Measurements from ENCODE around the gene MAP3K13. TPM values are rescaled to one million over a fixed set of nuclear protein-coding genes. Genes with fewer than 3 reads are reported as not detected.
A peak's percentile ranks its signal among the peaks of the same experiment; 100 is the strongest.
"Not testable (repeated sequence)": the region's sequence is repeated elsewhere in the genome, so short reads cannot be mapped to it uniquely, and the experiment has no call there.

Gene MAP3K13
- total RNA-seq, 2 experiments from 2014 or later, result 9.9 to 13.9 TPM

GRCh38 chr3:185353225-185353624 lies 9.7 kb upstream of the MAP3K13 start:
- Mint-ChIP-seq H3K9me3 (ENCODE audit: low read depth) (no peaks in the 10 kb centered on the region), H3K4me1 (no peaks in the 10 kb centered on the region), H3K27me3 (peaks cover 22% of the 10 kb centered on the region), H3K4me3 (no peak overlapping the region), H3K27ac (no peak overlapping the region), H3K36me3 (no peaks in the 10 kb centered on the region)
- no peak for DNase-seq
- CTCF ChIA-PET, result interaction anchor here (0.8 to 1.9 kb wide), 7 partner anchors 11 to 307 kb away, joined by 3 to 6 read pairs (median 3); no protein-coding TSS in a partner anchor
- ATAC-seq, result no peak

DNA sequence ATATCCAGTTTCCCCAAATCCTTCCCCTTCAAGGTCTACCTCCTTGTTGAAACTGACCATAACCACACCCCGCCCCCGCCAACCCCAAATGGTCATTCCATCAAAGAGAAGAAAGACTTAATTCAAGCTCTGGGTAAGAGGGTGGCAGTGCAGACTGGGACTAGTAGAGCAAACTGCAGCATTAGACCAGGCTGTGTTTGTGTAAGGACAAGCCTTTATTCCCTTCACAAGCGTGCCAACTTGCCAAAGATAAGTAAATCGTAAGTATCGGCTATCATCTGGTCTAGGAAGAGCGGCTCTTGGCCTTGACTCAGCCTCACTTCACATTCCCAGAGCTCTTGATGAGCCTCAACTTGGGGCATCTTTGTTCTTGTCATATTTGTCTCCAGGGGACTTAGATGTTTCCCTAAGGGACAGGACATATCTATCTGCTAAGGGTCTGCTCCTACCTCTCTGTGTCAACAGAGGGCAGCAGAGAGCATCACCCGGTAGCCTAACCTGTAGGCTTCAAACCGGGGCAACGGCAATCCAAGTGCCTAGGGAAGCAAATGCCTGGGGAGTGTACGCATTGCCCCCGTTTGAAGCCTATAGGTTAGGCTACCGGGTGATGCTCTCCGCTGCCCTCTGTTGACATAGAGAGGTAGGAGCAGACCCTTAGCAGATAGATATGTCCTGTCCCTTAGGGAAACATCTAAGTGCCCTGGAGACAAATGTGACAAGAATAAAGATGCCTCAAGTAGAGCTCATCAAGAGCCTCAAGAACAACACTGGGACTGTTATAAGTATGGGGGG lies 8.9 kb upstream of the MAP3K13 start:
- no peak overlapping the region for H3K27ac Mint-ChIP-seq
- H3K4me3 Mint-ChIP-seq, result no peak overlapping the region
- no peaks in the 10 kb centered on the region for H3K4me1 Mint-ChIP-seq
- peaks cover 28% of the 10 kb centered on the region for H3K27me3 Mint-ChIP-seq
- no peaks in the 10 kb centered on the region for H3K36me3 Mint-ChIP-seq
- ATAC-seq, result peak; percentile 99
- no peaks in the 10 kb centered on the region for H3K9me3 Mint-ChIP-seq (ENCODE audit: low read depth)
- CTCF ChIA-PET, result interaction anchor here (0.8 to 1.9 kb wide), 7 partner anchors 10 to 307 kb away, joined by 3 to 6 read pairs (median 3); no protein-coding TSS in a partner anchor
- peak; percentile 84 for DNase-seq

GRCh38 chr3:185356499-185356898 lies 6.4 kb upstream of the MAP3K13 start:
- DNase-seq (no peak), ATAC-seq (no peak)
- no peak overlapping the region for H3K4me3 Mint-ChIP-seq
- H3K36me3 Mint-ChIP-seq, result no peaks in the 10 kb centered on the region
- no peak overlapping the region for H3K27ac Mint-ChIP-seq
- H3K9me3 Mint-ChIP-seq (ENCODE audit: low read depth), result no peaks in the 10 kb centered on the region
- H3K27me3 Mint-ChIP-seq, result peaks cover 30% of the 10 kb centered on the region
- CTCF ChIA-PET, result interaction anchor here (1.2 to 1.6 kb wide), 2 partner anchors 9 to 218 kb away, joined by 3 to 5 read pairs; no protein-coding TSS in a partner anchor
- no peaks in the 10 kb centered on the region for H3K4me1 Mint-ChIP-seq

GRCh38 chr3:185361920-185362319 lies 1.0 kb upstream of the MAP3K13 start:
- no peak for ATAC-seq
- H3K4me1 Mint-ChIP-seq, result peaks cover 8% of the 10 kb centered on the region
- H3K27ac Mint-ChIP-seq, result no peak overlapping the region
- H3K27me3 Mint-ChIP-seq, result peaks cover 51% of the 10 kb centered on the region
- DNase-seq, result no peak
- H3K4me3 Mint-ChIP-seq, result no peak overlapping the region
- H3K36me3 Mint-ChIP-seq, result no peaks in the 10 kb centered on the region
- CTCF ChIA-PET, result interaction anchor here (1.8 kb wide), 1 partner anchor 214 kb away, joined by 7 read pairs; no protein-coding TSS in a partner anchor
- no peaks in the 10 kb centered on the region for H3K9me3 Mint-ChIP-seq (ENCODE audit: low read depth)

- ATAC-seq (peak; percentile 59), DNase-seq (no peak)
- CTCF ChIA-PET, result interaction anchor here (0.8 to 1.5 kb wide), 2 partner anchors 10 to 196 kb away, joined by 3 read pairs; no protein-coding TSS in a partner anchor
- no peaks in the 10 kb centered on the region for H3K9me3 Mint-ChIP-seq (ENCODE audit: low read depth)
- peaks cover 56% of the 10 kb centered on the region for H3K27me3 Mint-ChIP-seq
- H3K36me3 Mint-ChIP-seq, result no peaks in the 10 kb centered on the region
- peak overlapping the region; percentile 79 for H3K4me3 Mint-ChIP-seq
- no peak overlapping the region for H3K27ac Mint-ChIP-seq
- peaks cover 8% of the 10 kb centered on the region for H3K4me1 Mint-ChIP-seq
Observed at GRCh38 chr3:185363662-185364203, 797 bp downstream of the MAP3K13 start.

DNA sequence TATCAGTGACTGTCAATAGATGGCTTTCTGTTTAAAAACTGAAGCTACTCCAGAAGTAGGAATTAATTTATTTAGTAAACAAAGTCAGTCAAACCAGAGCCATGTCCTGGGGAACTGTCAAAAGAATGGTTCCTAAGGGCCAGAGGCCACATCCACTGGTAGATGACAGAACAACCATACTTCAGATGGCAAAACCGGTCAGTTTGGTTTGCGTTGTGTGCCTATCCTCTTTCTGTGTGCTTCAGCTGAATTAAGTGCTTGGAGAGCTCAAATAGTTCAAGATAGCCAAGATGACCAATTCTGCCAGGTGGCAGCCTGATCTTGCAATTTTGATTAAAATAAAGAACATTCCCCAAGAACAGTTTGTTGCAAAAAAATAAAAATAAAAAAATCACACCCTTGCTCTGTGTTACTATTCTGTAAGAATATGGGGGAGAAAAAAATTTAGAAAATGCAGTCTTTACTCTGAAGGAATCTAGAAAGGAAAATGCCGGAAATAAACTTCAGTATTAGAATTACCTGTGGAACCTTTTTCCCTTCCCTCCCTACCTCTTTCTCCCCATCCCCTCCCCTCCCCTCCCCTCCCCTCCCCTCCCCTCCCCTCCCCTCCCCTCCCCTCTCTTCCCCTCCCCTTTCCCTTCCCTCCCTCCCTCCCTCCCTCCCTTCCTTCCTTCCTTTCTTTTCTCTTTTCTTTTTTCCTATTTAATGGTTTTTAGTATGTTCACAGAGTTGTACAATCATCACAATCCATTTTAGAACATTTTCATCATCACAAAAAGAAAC lies 2.5 kb downstream of the MAP3K13 start:
- Mint-ChIP-seq H3K4me3 (no peak overlapping the region), H3K36me3 (no peaks in the 10 kb centered on the region), H3K4me1 (peaks cover 8% of the 10 kb centered on the region), H3K9me3 (ENCODE audit: low read depth) (no peaks in the 10 kb centered on the region), H3K27me3 (peaks cover 57% of the 10 kb centered on the region), H3K27ac (no peak overlapping the region)
- no peak for DNase-seq
- CTCF ChIA-PET, result no interaction called here
- no peak for ATAC-seq

DNA sequence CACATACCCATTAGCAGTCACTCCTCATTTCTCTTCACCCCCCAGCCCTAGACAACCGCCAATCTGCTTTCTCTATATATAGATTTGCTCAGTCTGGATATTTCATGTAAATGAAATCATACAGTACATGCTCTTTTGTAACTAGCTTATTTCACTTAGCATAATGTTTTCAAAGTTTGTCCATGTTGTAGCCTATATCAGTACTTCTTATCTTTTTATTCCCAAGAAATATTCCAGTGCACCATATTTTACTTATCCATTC lies 3.1 kb downstream of the MAP3K13 start:
- ATAC-seq, result no peak
- DNase-seq, result no peak
- CTCF ChIA-PET, result no interaction called here
- no peak overlapping the region for H3K27ac Mint-ChIP-seq
- H3K4me1 Mint-ChIP-seq, result peaks cover 8% of the 10 kb centered on the region
- H3K4me3 Mint-ChIP-seq, result no peak overlapping the region
- H3K36me3 Mint-ChIP-seq, result no peaks in the 10 kb centered on the region
- H3K9me3 Mint-ChIP-seq (ENCODE audit: low read depth), result no peaks in the 10 kb centered on the region
- peaks cover 59% of the 10 kb centered on the region for H3K27me3 Mint-ChIP-seq

DNA sequence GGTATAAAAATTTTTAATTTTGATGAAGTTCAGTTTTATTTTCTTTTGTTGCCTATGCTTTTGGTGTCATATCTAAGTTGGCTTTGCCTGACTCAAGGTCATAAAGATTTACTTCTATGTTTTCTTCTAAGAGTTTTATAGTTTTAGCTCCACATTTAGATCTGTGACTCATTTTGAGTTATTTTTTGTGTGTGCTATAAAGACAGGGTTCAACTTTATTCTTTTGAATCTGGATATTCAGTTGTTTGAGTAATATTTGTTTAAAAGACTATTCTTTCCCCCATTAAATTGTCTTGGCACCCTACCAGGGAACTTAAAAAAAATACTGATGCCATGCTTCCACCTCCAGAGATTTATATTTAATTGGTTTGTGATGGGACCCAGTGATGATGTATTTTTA lies 4.0 kb downstream of the MAP3K13 start:
- peaks cover 64% of the 10 kb centered on the region for H3K27me3 Mint-ChIP-seq
- no peaks in the 10 kb centered on the region for H3K36me3 Mint-ChIP-seq
- no peak overlapping the region for H3K4me3 Mint-ChIP-seq
- no peak for DNase-seq
- no peak for ATAC-seq
- CTCF ChIA-PET, result no interaction called here
- no peak overlapping the region for H3K27ac Mint-ChIP-seq
- H3K9me3 Mint-ChIP-seq (ENCODE audit: low read depth), result no peaks in the 10 kb centered on the region
- H3K4me1 Mint-ChIP-seq, result peaks cover 8% of the 10 kb centered on the region

- not testable (repeated sequence) for H3K4me1 Mint-ChIP-seq; H3K4me3 Mint-ChIP-seq; DNase-seq; H3K27ac Mint-ChIP-seq; H3K9me3 Mint-ChIP-seq (ENCODE audit: low read depth); H3K36me3 Mint-ChIP-seq; ATAC-seq
- H3K27me3 Mint-ChIP-seq, result peaks cover 41% of the 10 kb centered on the region
- CTCF ChIA-PET, result interaction anchor here (0.6 to 0.7 kb wide), 2 partner anchors 205 to 423 kb away, joined by 3 to 4 read pairs; no protein-coding TSS in a partner anchor
Observed at GRCh38 chr3:185370349-185370748, 7.4 kb downstream of the MAP3K13 start.

DNA sequence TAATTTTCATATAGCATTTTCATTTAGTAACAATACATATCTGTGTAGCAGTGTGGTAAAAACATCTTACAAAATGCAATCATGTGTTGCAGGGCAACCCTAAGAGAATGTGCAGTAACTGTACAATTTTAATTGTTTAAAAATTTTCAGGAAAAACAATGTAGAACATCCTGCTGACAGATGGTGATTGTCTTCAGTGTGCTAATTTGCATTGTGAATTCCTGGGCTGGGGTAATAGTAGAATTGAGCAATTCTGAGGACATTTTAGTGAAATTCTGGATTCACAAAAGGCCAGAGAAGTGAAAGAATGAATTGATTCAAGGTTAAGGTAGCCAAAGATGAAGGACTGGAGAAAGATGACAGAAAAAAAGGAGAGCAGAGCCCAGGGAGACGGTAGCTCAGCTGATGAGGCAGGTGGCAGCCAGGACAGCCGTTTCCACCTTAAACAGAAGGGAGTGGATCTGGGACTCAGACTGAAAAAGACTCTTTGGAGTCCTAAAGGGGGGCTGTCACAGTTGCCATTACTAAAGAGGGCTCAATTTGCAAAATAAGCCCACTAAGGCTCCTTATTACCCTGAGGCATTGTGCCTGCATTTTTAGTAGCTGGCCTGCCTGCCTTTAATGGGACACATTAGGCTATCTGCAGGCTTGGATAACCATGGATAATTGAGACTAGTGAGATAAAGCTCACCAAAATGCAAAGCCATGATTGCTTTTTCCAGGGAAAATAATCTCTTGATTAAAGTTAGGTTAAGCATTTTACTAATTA lies 8.6 kb downstream of the MAP3K13 start:
- Mint-ChIP-seq H3K27me3 (peaks cover 31% of the 10 kb centered on the region), H3K36me3 (no peaks in the 10 kb centered on the region), H3K27ac (no peak overlapping the region), H3K4me1 (no peaks in the 10 kb centered on the region), H3K9me3 (ENCODE audit: low read depth) (no peaks in the 10 kb centered on the region), H3K4me3 (no peak overlapping the region)
- CTCF ChIA-PET, result interaction anchor here (0.7 kb wide), 1 partner anchor 203 kb away, joined by 3 read pairs; no protein-coding TSS in a partner anchor
- DNase-seq (no peak), ATAC-seq (no peak)

- H3K9me3 Mint-ChIP-seq (ENCODE audit: low read depth), result peaks cover 3% of the 10 kb centered on the region
- peaks cover 1% of the 10 kb centered on the region for H3K36me3 Mint-ChIP-seq
Observed at GRCh38 chr3:185381320-185382058, 18.6 kb downstream of the MAP3K13 start.

GRCh38 chr3:185382154-185382553 lies 19.2 kb downstream of the MAP3K13 start:
- no peak for ATAC-seq
- CTCF ChIA-PET, result no interaction called here

More at GRCh38 chr3:185381320-185382058, 18.6 kb downstream of the MAP3K13 start:
- ATAC-seq (no peak), DNase-seq (no peak)
- Mint-ChIP-seq H3K4me3 (no peak overlapping the region), H3K27me3 (peaks cover 2% of the 10 kb centered on the region), H3K27ac (no peak overlapping the region), H3K4me1 (no peaks in the 10 kb centered on the region)
- CTCF ChIA-PET, result no interaction called here

More at GRCh38 chr3:185382154-185382553, 19.2 kb downstream of the MAP3K13 start:
- no peak for DNase-seq
- Mint-ChIP-seq H3K4me1 (no peaks in the 10 kb centered on the region), H3K4me3 (no peak overlapping the region), H3K27me3 (peaks cover 2% of the 10 kb centered on the region), H3K36me3 (peaks cover 1% of the 10 kb centered on the region), H3K27ac (no peak overlapping the region), H3K9me3 (ENCODE audit: low read depth) (peaks cover 3% of the 10 kb centered on the region)
